HEK293 (cell line): ENCODE data around the gene LTN1.

ENCODE experiments used
- CTCF ChIA-PET: fragments of 350-600 bp; formaldehyde crosslinking; extraction: SDS; loops from one replicate; lab custom pipeline; 2021; ENCODE audit warnings: antibody characterized with exemption; lab: Yijun Ruan, JAX
- POLR2A ChIA-PET: fragments of 300-600 bp; formaldehyde crosslinking; extraction: SDS; loops from one replicate; lab custom pipeline; 2020; ENCODE audit warnings: antibody characterized with exemption, inconsistent platforms; lab: Yijun Ruan, JAX
- H3K27ac ChIP-seq: fragments of 200-500 bp; sonication (Bioruptor generic); 2 replicates; pipeline ENCODE4 v1.5.1; 2014; ENCODE audit warnings: low read depth, low read length, control low read depth, inconsistent platforms; ENCODE audit errors: extremely low read depth
- H3K36me3 ChIP-seq, 2 experiments: fragments of 200-500 bp in 1 of 2; sonication (Bioruptor generic) in 1 of 2; 1 replicate in 1 of 2; 2 replicates in 1 of 2; pipeline ENCODE4 v1.5.1; 2014 to 2017; ENCODE audit warnings: inconsistent platforms in 2 of 2, low read length in 2 of 2; ENCODE audit not compliant: control insufficient read depth in 2 of 2, insufficient read depth in 1 of 2
- H3K4me1 ChIP-seq: fragments of 200-500 bp; sonication (Bioruptor generic); 2 replicates; pipeline ENCODE4 v1.5.1; 2014; ENCODE audit warnings: mild to moderate bottlenecking, low read length, inconsistent platforms; ENCODE audit not compliant: control insufficient read depth, insufficient read depth
- H3K4me3 ChIP-seq: 2 replicates; pipeline ENCODE4 v1.5.1; 2011; ENCODE audit warnings: low read depth, mild to moderate bottlenecking, control low read depth, low read length, moderate library complexity
- H3K9me3 ChIP-seq: fragments of 200-500 bp; sonication (Bioruptor generic); 2 replicates; pipeline ENCODE4 v1.5.1; 2014; ENCODE audit warnings: low read depth, low read length, inconsistent platforms; ENCODE audit not compliant: control insufficient read depth, insufficient read depth
- BCL11A ChIP-seq: fragments of 450-650 bp; formaldehyde crosslinking; IDR thresholded peaks from 2 replicates; pipeline ENCODE4 v1.5.1; 2016; ENCODE audit warnings: low read depth, missing biosample characterization, missing genetic modification characterization
- FEZF1 ChIP-seq: fragments of 450-650 bp; formaldehyde crosslinking; IDR thresholded peaks from 2 replicates; pipeline ENCODE4 v1.5.1; 2016; ENCODE audit warnings: missing biosample characterization, missing genetic modification characterization
- MEIS1 ChIP-seq: sonication (generic); formaldehyde crosslinking; IDR thresholded peaks from 2 replicates; pipeline ENCODE4 v1.8.1; 2022; ENCODE audit warnings: missing genetic modification reagents, mild to moderate bottlenecking, borderline replicate concordance
- RBAK ChIP-seq: fragments of 450-650 bp; formaldehyde crosslinking; IDR thresholded peaks from 2 replicates; pipeline ENCODE4 v1.5.1; 2016; ENCODE audit warnings: missing biosample characterization, missing genetic modification characterization
- SALL2 ChIP-seq: fragments of 450-650 bp; formaldehyde crosslinking; IDR thresholded peaks from 2 replicates; pipeline ENCODE4 v1.5.0; 2017; ENCODE audit warnings: missing biosample characterization, mild to moderate bottlenecking, missing genetic modification characterization, borderline replicate concordance
- YY2 ChIP-seq: fragments of 450-650 bp; formaldehyde crosslinking; IDR thresholded peaks from 2 replicates; pipeline ENCODE4 v1.5.1; 2016; ENCODE audit warnings: missing biosample characterization, missing genetic modification characterization
- ZFHX2 ChIP-seq: fragments of 450-650 bp; formaldehyde crosslinking; conservative IDR thresholded peaks from 2 replicates; pipeline ENCODE4 v1.5.1; 2016; ENCODE audit warnings: missing biosample characterization, missing genetic modification characterization
- ZNF10 ChIP-seq: fragments of 450-650 bp; formaldehyde crosslinking; IDR thresholded peaks from 2 replicates; pipeline ENCODE4 v1.5.1; 2017; ENCODE audit warnings: missing biosample characterization, missing genetic modification characterization
- ZNF202 ChIP-seq: fragments of 450-650 bp; formaldehyde crosslinking; IDR thresholded peaks from 2 replicates; pipeline ENCODE4 v1.5.1; 2016; ENCODE audit warnings: missing biosample characterization, missing genetic modification characterization, borderline replicate concordance
- ZNF214 ChIP-seq: fragments of 450-650 bp; formaldehyde crosslinking; IDR thresholded peaks from 2 replicates; pipeline ENCODE4 v1.5.1; 2017; ENCODE audit warnings: missing biosample characterization, mild to moderate bottlenecking, missing genetic modification characterization, borderline replicate concordance
- ZNF239 ChIP-seq: fragments of 450-650 bp; formaldehyde crosslinking; IDR thresholded peaks from 2 replicates; pipeline ENCODE4 v1.5.1; 2016; ENCODE audit warnings: missing biosample characterization, missing genetic modification characterization
- ZNF248 ChIP-seq: fragments of 450-650 bp; formaldehyde crosslinking; IDR thresholded peaks from 2 replicates; pipeline ENCODE4 v1.5.1; 2017; ENCODE audit warnings: missing biosample characterization, missing genetic modification characterization
- ZNF335 ChIP-seq: fragments of 450-650 bp; formaldehyde crosslinking; conservative IDR thresholded peaks from 2 replicates; pipeline ENCODE4 v1.5.1; 2016; ENCODE audit warnings: missing biosample characterization, missing genetic modification characterization
- ZNF366 ChIP-seq: fragments of 450-650 bp; formaldehyde crosslinking; conservative IDR thresholded peaks from 2 replicates; pipeline ENCODE4 v1.5.1; 2016; ENCODE audit warnings: missing biosample characterization, missing genetic modification characterization
- ZNF37A ChIP-seq: fragments of 450-650 bp; IDR thresholded peaks from 2 replicates; pipeline ENCODE4 v1.5.1; 2018; ENCODE audit warnings: missing biosample characterization, missing genetic modification characterization
- ZNF433 ChIP-seq: fragments of 450-650 bp; formaldehyde crosslinking; IDR thresholded peaks from 2 replicates; pipeline ENCODE4 v1.5.1; 2016; ENCODE audit warnings: missing biosample characterization, missing genetic modification characterization, low read depth
- ZNF501 ChIP-seq: fragments of 450-650 bp; formaldehyde crosslinking; IDR thresholded peaks from 2 replicates; pipeline ENCODE4 v1.5.1; 2016; ENCODE audit warnings: missing biosample characterization, missing genetic modification characterization
- ZNF510 ChIP-seq: fragments of 450-650 bp; formaldehyde crosslinking; IDR thresholded peaks from 2 replicates; pipeline ENCODE4 v1.5.1; 2018; ENCODE audit warnings: mild to moderate bottlenecking, missing genetic modification characterization, missing biosample characterization; ENCODE audit not compliant: insufficient replicate concordance
- ZNF549 ChIP-seq: fragments of 450-650 bp; IDR thresholded peaks from 2 replicates; pipeline ENCODE4 v1.5.1; 2018; ENCODE audit warnings: missing biosample characterization, missing genetic modification characterization, mild to moderate bottlenecking, inconsistent platforms, moderate library complexity
- ZNF558 ChIP-seq: fragments of 450-650 bp; formaldehyde crosslinking; IDR thresholded peaks from 2 replicates; pipeline ENCODE4 v1.5.1; 2016; ENCODE audit warnings: missing biosample characterization, missing genetic modification characterization
- ZNF571 ChIP-seq: fragments of 450-650 bp; formaldehyde crosslinking; IDR thresholded peaks from 2 replicates; pipeline ENCODE4 v1.5.0; 2017; ENCODE audit warnings: missing biosample characterization, missing genetic modification characterization
- ZNF600 ChIP-seq: fragments of 450-650 bp; formaldehyde crosslinking; IDR thresholded peaks from 2 replicates; pipeline ENCODE4 v1.5.1; 2016; ENCODE audit warnings: missing biosample characterization, missing genetic modification characterization
- ZNF660 ChIP-seq: fragments of 450-650 bp; IDR thresholded peaks from 2 replicates; pipeline ENCODE4 v1.5.1; 2018; ENCODE audit warnings: missing biosample characterization, mild to moderate bottlenecking, missing genetic modification characterization
- ZNF664 ChIP-seq: fragments of 450-650 bp; formaldehyde crosslinking; IDR thresholded peaks from 2 replicates; pipeline ENCODE4 v1.5.1; 2016; ENCODE audit warnings: missing biosample characterization, missing genetic modification characterization
- ZNF677 ChIP-seq: fragments of 450-650 bp; IDR thresholded peaks from 2 replicates; pipeline ENCODE4 v1.5.0; 2018; ENCODE audit warnings: missing biosample characterization, mild to moderate bottlenecking, missing genetic modification characterization, moderate library complexity
- ZNF701 ChIP-seq: fragments of 450-650 bp; formaldehyde crosslinking; IDR thresholded peaks from 2 replicates; pipeline ENCODE4 v1.5.1; 2016; ENCODE audit warnings: missing biosample characterization, missing genetic modification characterization
- ZNF747 ChIP-seq: fragments of 450-650 bp; formaldehyde crosslinking; IDR thresholded peaks from 2 replicates; pipeline ENCODE4 v1.5.1; 2016; ENCODE audit warnings: missing biosample characterization, missing genetic modification characterization
- ZSCAN16 ChIP-seq: fragments of 450-650 bp; formaldehyde crosslinking; IDR thresholded peaks from 2 replicates; pipeline ENCODE4 v1.5.1; 2016; ENCODE audit warnings: missing biosample characterization, missing genetic modification characterization
- TF ChIP-seq, protein P1 (sequence below): fragments of 450-650 bp; formaldehyde crosslinking; IDR thresholded peaks from 2 replicates; pipeline ENCODE4 v1.5.1; 2017; ENCODE audit warnings: missing biosample characterization, missing genetic modification characterization
- TF ChIP-seq, protein P2 (sequence below): fragments of 450-650 bp; formaldehyde crosslinking; IDR thresholded peaks from 2 replicates; pipeline ENCODE4 v1.5.1; 2016; ENCODE audit warnings: missing biosample characterization, missing genetic modification characterization
- TF ChIP-seq, protein P3 (sequence below): fragments of 450-650 bp; formaldehyde crosslinking; IDR thresholded peaks from 2 replicates; pipeline ENCODE4 v1.5.1; 2016; ENCODE audit warnings: missing biosample characterization, missing genetic modification characterization
- TF ChIP-seq, protein P4 (sequence below): fragments of 450-650 bp; formaldehyde crosslinking; IDR thresholded peaks from 2 replicates; pipeline ENCODE4 v1.5.1; 2016; ENCODE audit warnings: missing biosample characterization, missing genetic modification characterization, low read depth

LTN1 gene

DNA sequence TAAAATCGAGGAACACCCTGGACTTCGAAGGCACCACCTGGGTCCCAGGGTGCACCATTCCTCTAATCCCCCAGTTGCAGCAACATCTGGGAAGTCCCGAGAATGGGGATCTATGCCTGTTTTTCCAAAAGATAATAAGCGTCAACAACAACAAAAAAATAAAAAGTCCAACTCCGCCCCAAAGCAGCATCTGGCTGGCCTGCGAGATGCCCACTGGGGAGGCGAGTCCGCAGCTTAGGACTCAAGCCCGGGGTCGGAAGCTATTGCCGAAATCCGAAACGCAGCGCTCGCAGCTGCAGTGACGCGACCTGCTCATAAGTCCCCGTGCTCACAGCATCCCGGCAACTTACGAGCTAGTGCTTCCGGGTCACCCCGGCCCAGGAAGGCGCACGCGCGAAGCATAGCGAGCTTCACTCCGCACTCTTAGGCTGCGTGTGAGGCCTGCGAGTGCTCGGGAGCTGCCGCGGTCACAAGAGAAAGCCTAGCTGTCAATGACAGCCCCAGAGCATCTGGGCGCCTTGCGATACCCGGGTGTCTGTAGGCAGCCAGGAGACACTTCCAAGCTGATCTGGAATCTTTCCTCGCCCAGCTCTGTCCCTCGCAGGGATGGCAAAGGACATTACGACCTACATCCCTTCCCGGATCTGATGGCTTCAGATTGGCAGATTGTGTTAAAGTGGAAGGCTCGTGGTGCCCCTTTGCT lies 9.9 kb upstream of the LTN1 start:
- ChIA-PET CTCF (interaction anchor here (1.0 kb wide), 1 partner anchor 9 kb away, joined by 3 read pairs; no protein-coding TSS in a partner anchor), POLR2A (interaction anchor here (0.6 to 4.6 kb wide), 21 partner anchors 9 to 296 kb away, joined by 3 to 132 read pairs (median 4); partner anchors contain the start of genes BACH1, CCT8, LTN1 and RWDD2B)
- Histone ChIP-seq H3K4me3 (peak overlapping the region; percentile 55), H3K9me3 (no peaks in the 10 kb centered on the region), H3K36me3 (peaks cover 0 to 14% of the 10 kb centered on the region in 2 experiments; a peak in 1 of 3 replicates), H3K4me1 (no peaks in the 10 kb centered on the region; the same call in 1 of the 2 replicates), H3K27ac (peak overlapping the region; percentile 94)
- TF ChIP-seq ZNF558 (tag by site-specific recombination) = peak; percentile 9; the same call in 1 of the 2 replicates
- no peak for TF ChIP-seq FEZF1 (tag by site-specific recombination)
- no peak for TF ChIP-seq ZNF248 (tag by site-specific recombination)
- TF ChIP-seq ZNF600 (tag by site-specific recombination) = peak; percentile 95
- TF ChIP-seq ZNF202 = no peak
- no peak for TF ChIP-seq ZNF433 (tag by site-specific recombination)
- TF ChIP-seq, protein P1, sequence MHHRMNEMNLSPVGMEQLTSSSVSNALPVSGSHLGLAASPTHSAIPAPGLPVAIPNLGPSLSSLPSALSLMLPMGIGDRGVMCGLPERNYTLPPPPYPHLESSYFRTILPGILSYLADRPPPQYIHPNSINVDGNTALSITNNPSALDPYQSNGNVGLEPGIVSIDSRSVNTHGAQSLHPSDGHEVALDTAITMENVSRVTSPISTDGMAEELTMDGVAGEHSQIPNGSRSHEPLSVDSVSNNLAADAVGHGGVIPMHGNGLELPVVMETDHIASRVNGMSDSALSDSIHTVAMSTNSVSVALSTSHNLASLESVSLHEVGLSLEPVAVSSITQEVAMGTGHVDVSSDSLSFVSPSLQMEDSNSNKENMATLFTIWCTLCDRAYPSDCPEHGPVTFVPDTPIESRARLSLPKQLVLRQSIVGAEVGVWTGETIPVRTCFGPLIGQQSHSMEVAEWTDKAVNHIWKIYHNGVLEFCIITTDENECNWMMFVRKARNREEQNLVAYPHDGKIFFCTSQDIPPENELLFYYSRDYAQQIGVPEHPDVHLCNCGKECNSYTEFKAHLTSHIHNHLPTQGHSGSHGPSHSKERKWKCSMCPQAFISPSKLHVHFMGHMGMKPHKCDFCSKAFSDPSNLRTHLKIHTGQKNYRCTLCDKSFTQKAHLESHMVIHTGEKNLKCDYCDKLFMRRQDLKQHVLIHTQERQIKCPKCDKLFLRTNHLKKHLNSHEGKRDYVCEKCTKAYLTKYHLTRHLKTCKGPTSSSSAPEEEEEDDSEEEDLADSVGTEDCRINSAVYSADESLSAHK = no peak
- TF ChIP-seq ZNF571 (tag by site-specific recombination) = no peak
- no peak for TF ChIP-seq BCL11A (tag by site-specific recombination)
- no peak for TF ChIP-seq ZNF366 (tag by site-specific recombination)
- TF ChIP-seq, protein P2, sequence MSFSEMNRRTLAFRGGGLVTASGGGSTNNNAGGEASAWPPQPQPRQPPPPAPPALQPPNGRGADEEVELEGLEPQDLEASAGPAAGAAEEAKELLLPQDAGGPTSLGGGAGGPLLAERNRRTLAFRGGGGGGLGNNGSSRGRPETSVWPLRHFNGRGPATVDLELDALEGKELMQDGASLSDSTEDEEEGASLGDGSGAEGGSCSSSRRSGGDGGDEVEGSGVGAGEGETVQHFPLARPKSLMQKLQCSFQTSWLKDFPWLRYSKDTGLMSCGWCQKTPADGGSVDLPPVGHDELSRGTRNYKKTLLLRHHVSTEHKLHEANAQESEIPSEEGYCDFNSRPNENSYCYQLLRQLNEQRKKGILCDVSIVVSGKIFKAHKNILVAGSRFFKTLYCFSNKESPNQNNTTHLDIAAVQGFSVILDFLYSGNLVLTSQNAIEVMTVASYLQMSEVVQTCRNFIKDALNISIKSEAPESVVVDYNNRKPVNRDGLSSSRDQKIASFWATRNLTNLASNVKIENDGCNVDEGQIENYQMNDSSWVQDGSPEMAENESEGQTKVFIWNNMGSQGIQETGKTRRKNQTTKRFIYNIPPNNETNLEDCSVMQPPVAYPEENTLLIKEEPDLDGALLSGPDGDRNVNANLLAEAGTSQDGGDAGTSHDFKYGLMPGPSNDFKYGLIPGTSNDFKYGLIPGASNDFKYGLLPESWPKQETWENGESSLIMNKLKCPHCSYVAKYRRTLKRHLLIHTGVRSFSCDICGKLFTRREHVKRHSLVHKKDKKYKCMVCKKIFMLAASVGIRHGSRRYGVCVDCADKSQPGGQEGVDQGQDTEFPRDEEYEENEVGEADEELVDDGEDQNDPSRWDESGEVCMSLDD = no peak; the same call in 1 of the 2 replicates
- TF ChIP-seq ZNF660 (tag by site-specific recombination) = peak; percentile 42; the same call in 1 of the 2 replicates
- TF ChIP-seq ZNF37A (tag by site-specific recombination) = no peak
- TF ChIP-seq ZNF677 (tag by site-specific recombination) = no peak
- TF ChIP-seq ZNF664 (tag by site-specific recombination) = no peak
- peak; percentile 94 for TF ChIP-seq ZNF335 (tag by site-specific recombination)
- TF ChIP-seq ZNF549 (tag by site-specific recombination) = no peak
- no peak for TF ChIP-seq ZNF10 (tag by site-specific recombination)
- TF ChIP-seq RBAK = no peak
- TF ChIP-seq ZFHX2 (tag by site-specific recombination) = no peak
- TF ChIP-seq, protein P3, sequence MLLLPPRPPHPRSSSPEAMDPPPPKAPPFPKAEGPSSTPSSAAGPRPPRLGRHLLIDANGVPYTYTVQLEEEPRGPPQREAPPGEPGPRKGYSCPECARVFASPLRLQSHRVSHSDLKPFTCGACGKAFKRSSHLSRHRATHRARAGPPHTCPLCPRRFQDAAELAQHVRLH = peak; percentile 90; the same call in 1 of the 2 replicates
- no peak for TF ChIP-seq ZNF510 (tag by site-specific recombination)
- no peak for TF ChIP-seq MEIS1 (CRISPR knock-in tag)
- TF ChIP-seq ZNF701 = no peak
- TF ChIP-seq ZNF747 (tag by site-specific recombination) = no peak
- no peak for TF ChIP-seq SALL2 (tag by site-specific recombination)
- no peak for TF ChIP-seq YY2 (tag by site-specific recombination)
- TF ChIP-seq ZNF501 (tag by site-specific recombination) = 0 out of 2 replicates have a peak, but pooled peaks have one; percentile 38
- no peak for TF ChIP-seq ZNF214 (tag by site-specific recombination)
- no peak for TF ChIP-seq ZNF239 (tag by site-specific recombination)
- no peak for TF ChIP-seq ZSCAN16
- TF ChIP-seq, protein P4, sequence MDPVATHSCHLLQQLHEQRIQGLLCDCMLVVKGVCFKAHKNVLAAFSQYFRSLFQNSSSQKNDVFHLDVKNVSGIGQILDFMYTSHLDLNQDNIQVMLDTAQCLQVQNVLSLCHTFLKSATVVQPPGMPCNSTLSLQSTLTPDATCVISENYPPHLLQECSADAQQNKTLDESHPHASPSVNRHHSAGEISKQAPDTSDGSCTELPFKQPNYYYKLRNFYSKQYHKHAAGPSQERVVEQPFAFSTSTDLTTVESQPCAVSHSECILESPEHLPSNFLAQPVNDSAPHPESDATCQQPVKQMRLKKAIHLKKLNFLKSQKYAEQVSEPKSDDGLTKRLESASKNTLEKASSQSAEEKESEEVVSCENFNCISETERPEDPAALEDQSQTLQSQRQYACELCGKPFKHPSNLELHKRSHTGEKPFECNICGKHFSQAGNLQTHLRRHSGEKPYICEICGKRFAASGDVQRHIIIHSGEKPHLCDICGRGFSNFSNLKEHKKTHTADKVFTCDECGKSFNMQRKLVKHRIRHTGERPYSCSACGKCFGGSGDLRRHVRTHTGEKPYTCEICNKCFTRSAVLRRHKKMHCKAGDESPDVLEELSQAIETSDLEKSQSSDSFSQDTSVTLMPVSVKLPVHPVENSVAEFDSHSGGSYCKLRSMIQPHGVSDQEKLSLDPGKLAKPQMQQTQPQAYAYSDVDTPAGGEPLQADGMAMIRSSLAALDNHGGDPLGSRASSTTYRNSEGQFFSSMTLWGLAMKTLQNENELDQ (tag by site-specific recombination) = no peak
